ENCODE results near the gene EEFSEC. TPM values are rescaled to one million over a fixed set of nuclear protein-coding genes. Genes with fewer than 3 reads are reported as not detected.

EEFSEC gene
- total RNA-seq, 1 experiment from 2014 or later, result 14.0 TPM

- CTCF ChIA-PET, result no interaction called here
- POLR2A ChIA-PET, result no interaction called here
- intact Hi-C loops (cut with micrococcal nuclease; ENCODE audit: unreplicated experiment), result no loop called here
- Mint-ChIP-seq H3K27me3 (ENCODE audit: insufficient read depth, unreplicated experiment) (no peaks in the 10 kb centered on the region), H3K4me3 (ENCODE audit: unreplicated experiment) (no peak overlapping the region), H3K36me3 (ENCODE audit: insufficient read depth, unreplicated experiment) (no peaks in the 10 kb centered on the region), H3K9me3 (ENCODE audit: unreplicated experiment) (no peaks in the 10 kb centered on the region), H3K4me1 (ENCODE audit: low read depth, unreplicated experiment) (peaks cover 12% of the 10 kb centered on the region), H3K27ac (ENCODE audit: unreplicated experiment) (no peak overlapping the region)
- no peak for DNase-seq
- TF ChIP-seq CTCF (IDR thresholded peaks at IDR 0.05; ENCODE audit: insufficient read depth in 1 of 2, low read depth in 1 of 2, low read length in 1 of 2, severe bottlenecking in 1 of 2, unreplicated experiment in 1 of 2), result no peak
- no peaks in the 10 kb centered on the region for H3K36me3 ChIP-seq (ENCODE audit: control insufficient read depth, insufficient read depth, low read length)
- H3K4me1 ChIP-seq, result peaks cover 12% of the 10 kb centered on the region
- no peaks in the 10 kb centered on the region for H3K9me3 ChIP-seq
- H3K4me3 ChIP-seq (ENCODE audit: low read depth, low read length), result no peak overlapping the region
- no TSS peak for BruUV-seq (replicated peaks)
- H3K27me3 ChIP-seq (replicated peaks; ENCODE audit: control insufficient read depth, insufficient read depth, low read length), result no peaks in the 10 kb centered on the region
Measured at GRCh38 chr3:128379367-128380160, 226.3 kb downstream of the EEFSEC start.

DNA sequence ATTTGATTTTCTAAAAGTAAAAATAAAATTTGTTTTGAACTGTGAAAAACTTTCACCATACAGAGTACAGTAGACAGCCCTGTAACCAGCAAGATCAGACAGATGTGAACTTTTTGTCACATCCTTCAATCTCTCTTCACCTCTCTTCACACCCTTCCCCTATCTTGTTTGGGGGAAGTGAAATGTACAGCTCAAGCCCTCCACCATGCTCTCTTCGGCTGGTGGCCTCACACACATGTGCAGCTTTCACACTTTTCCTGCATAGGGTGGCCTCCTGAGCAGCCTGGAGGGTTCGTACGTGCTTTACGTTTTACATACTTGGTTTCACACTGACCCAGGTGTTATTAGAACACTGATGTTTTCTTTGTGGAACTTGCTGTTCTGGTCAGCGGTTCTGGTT is 227.0 kb downstream of the EEFSEC start:
- CTCF ChIA-PET, result no interaction called here
- intact Hi-C loops (cut with micrococcal nuclease; ENCODE audit: unreplicated experiment), result no loop called here

GRCh38 chr3:128380719-128381118 is 227.4 kb downstream of the EEFSEC start:
- H3K4me1 ChIP-seq, result peaks cover 24% of the 10 kb centered on the region
- H3K27me3 ChIP-seq (replicated peaks; ENCODE audit: control insufficient read depth, insufficient read depth, low read length), result no peaks in the 10 kb centered on the region
- no peak for TF ChIP-seq CTCF (IDR thresholded peaks at IDR 0.05; ENCODE audit: insufficient read depth in 1 of 2, low read depth in 1 of 2, low read length in 1 of 2, severe bottlenecking in 1 of 2, unreplicated experiment in 1 of 2)
- no peaks in the 10 kb centered on the region for H3K36me3 ChIP-seq (ENCODE audit: control insufficient read depth, insufficient read depth, low read length)
- peaks cover 17% of the 10 kb centered on the region for H3K4me1 Mint-ChIP-seq (ENCODE audit: low read depth, unreplicated experiment)
- no peak overlapping the region for H3K27ac Mint-ChIP-seq (ENCODE audit: unreplicated experiment)
- H3K4me3 ChIP-seq (ENCODE audit: low read depth, low read length), result no peak overlapping the region
- CTCF ChIA-PET, result no interaction called here
- BruUV-seq (replicated peaks), result no TSS peak
- H3K9me3 ChIP-seq, result no peaks in the 10 kb centered on the region
- H3K9me3 Mint-ChIP-seq (ENCODE audit: unreplicated experiment), result no peaks in the 10 kb centered on the region
- POLR2A ChIA-PET, result no interaction called here
- H3K4me3 Mint-ChIP-seq (ENCODE audit: unreplicated experiment), result no peak overlapping the region
- no peaks in the 10 kb centered on the region for H3K27me3 Mint-ChIP-seq (ENCODE audit: insufficient read depth, unreplicated experiment)
- intact Hi-C loops (cut with micrococcal nuclease; ENCODE audit: unreplicated experiment), result no loop called here
- no peak for DNase-seq
- no peaks in the 10 kb centered on the region for H3K36me3 Mint-ChIP-seq (ENCODE audit: insufficient read depth, unreplicated experiment)

More for the DNA sequence above, 227.0 kb downstream of the EEFSEC start:
- H3K27me3 ChIP-seq (replicated peaks; ENCODE audit: control insufficient read depth, insufficient read depth, low read length), result no peaks in the 10 kb centered on the region
- no peaks in the 10 kb centered on the region for H3K9me3 Mint-ChIP-seq (ENCODE audit: unreplicated experiment)
- H3K36me3 Mint-ChIP-seq (ENCODE audit: insufficient read depth, unreplicated experiment), result no peaks in the 10 kb centered on the region
- H3K4me1 Mint-ChIP-seq (ENCODE audit: low read depth, unreplicated experiment), result peaks cover 13% of the 10 kb centered on the region
- no peak overlapping the region for H3K4me3 ChIP-seq (ENCODE audit: low read depth, low read length)
- H3K27ac Mint-ChIP-seq (ENCODE audit: unreplicated experiment), result no peak overlapping the region
- no peaks in the 10 kb centered on the region for H3K9me3 ChIP-seq
- H3K4me3 Mint-ChIP-seq (ENCODE audit: unreplicated experiment), result no peak overlapping the region
- no peak for TF ChIP-seq CTCF (IDR thresholded peaks at IDR 0.05; ENCODE audit: insufficient read depth in 1 of 2, low read depth in 1 of 2, low read length in 1 of 2, severe bottlenecking in 1 of 2, unreplicated experiment in 1 of 2)
- BruUV-seq (replicated peaks), result no TSS peak
- peaks cover 20% of the 10 kb centered on the region for H3K4me1 ChIP-seq
- H3K27me3 Mint-ChIP-seq (ENCODE audit: insufficient read depth, unreplicated experiment), result no peaks in the 10 kb centered on the region
- H3K36me3 ChIP-seq (ENCODE audit: control insufficient read depth, insufficient read depth, low read length), result no peaks in the 10 kb centered on the region
- DNase-seq, result no peak
- POLR2A ChIA-PET, result no interaction called here
